Progenitor cell of endocrine pancreas (in vitro differentiated cells): ENCODE data around the gene GASK1A. TPM values are rescaled to one million over a fixed set of nuclear protein-coding genes. Genes with fewer than 3 reads are reported as not detected.

ENCODE experiments used
- DNase-seq: peaks from one replicate; pipeline ENCODE4 v3.0.0; 2021; ENCODE audit warnings: low spot score; ENCODE audit not compliant: unreplicated experiment
- H3K27ac Mint-ChIP-seq: 2 replicates; pipeline ENCODE4 v1.8.0; 2021; ENCODE audit warnings: mild to moderate bottlenecking, moderate library complexity, mixed read lengths
- H3K27me3 Mint-ChIP-seq: 2 replicates; pipeline ENCODE4 v1.8.0; 2021; ENCODE audit warnings: mixed read lengths
- H3K36me3 Mint-ChIP-seq: 2 replicates; pipeline ENCODE4 v1.8.0; 2022; ENCODE audit warnings: mixed read lengths; ENCODE audit not compliant: insufficient read depth
- H3K4me1 Mint-ChIP-seq: 2 replicates; pipeline ENCODE4 v1.8.0; 2021; ENCODE audit warnings: low read depth, mixed read lengths
- H3K4me3 Mint-ChIP-seq: 2 replicates; pipeline ENCODE4 v1.8.0; 2021; ENCODE audit warnings: low read depth, mild to moderate bottlenecking, moderate library complexity, mixed read lengths
- H3K9me3 Mint-ChIP-seq: 2 replicates; pipeline ENCODE4 v1.8.0; 2021; ENCODE audit warnings: low read depth, mixed read lengths
- CTCF ChIP-seq: fragments of 200-600 bp; sonication (generic); IDR thresholded peaks from one replicate; pipeline ENCODE4 v1.5.0; 2021; ENCODE audit warnings: antibody characterized with exemption, mild to moderate bottlenecking; ENCODE audit not compliant: unreplicated experiment
- total RNA-seq: library from RNA; stranded (reverse); gene quantifications from 2 replicates; pipeline ENCODE4 v1.2.1, GENCODE V29; 2021

GASK1A gene
- total RNA-seq, 1 donor from 2014 or later: 2.3 TPM

- TF ChIP-seq CTCF: no peak
- no peak for DNase-seq
- H3K4me3 Mint-ChIP-seq: no peak overlapping the region
- no peak overlapping the region for H3K27ac Mint-ChIP-seq
- H3K27me3 Mint-ChIP-seq: no peaks in the 10 kb centered on the region
- no peaks in the 10 kb centered on the region for H3K9me3 Mint-ChIP-seq
- H3K4me1 Mint-ChIP-seq: no peaks in the 10 kb centered on the region
- no peaks in the 10 kb centered on the region for H3K36me3 Mint-ChIP-seq
These were observed 56.8 kb downstream of the GASK1A start for GRCh38 chr3:43035801-43036365.

GRCh38 chr3:43036621-43037423 is 57.7 kb downstream of the GASK1A start:
- Mint-ChIP-seq H3K9me3 (peaks cover 3% of the 10 kb centered on the region), H3K4me3 (no peak overlapping the region), H3K27ac (no peak overlapping the region), H3K27me3 (no peaks in the 10 kb centered on the region), H3K4me1 (no peaks in the 10 kb centered on the region), H3K36me3 (no peaks in the 10 kb centered on the region)
- TF ChIP-seq CTCF: no peak
- no peak for DNase-seq

GRCh38 chr3:43038010-43038409 is 58.9 kb downstream of the GASK1A start:
- DNase-seq: no peak
- no peak for TF ChIP-seq CTCF
- Mint-ChIP-seq H3K36me3 (no peaks in the 10 kb centered on the region), H3K4me3 (no peak overlapping the region), H3K4me1 (no peaks in the 10 kb centered on the region), H3K27ac (no peak overlapping the region), H3K27me3 (no peaks in the 10 kb centered on the region), H3K9me3 (peaks cover 3% of the 10 kb centered on the region)

- TF ChIP-seq CTCF: no peak
- Mint-ChIP-seq H3K4me3 (no peak overlapping the region), H3K27ac (no peak overlapping the region), H3K9me3 (peaks cover 18% of the 10 kb centered on the region), H3K4me1 (no peaks in the 10 kb centered on the region), H3K36me3 (peaks cover 6% of the 10 kb centered on the region), H3K27me3 (no peaks in the 10 kb centered on the region)
- no peak for DNase-seq
These were observed 62.4 kb downstream of the GASK1A start for GRCh38 chr3:43041517-43041916.

GRCh38 chr3:43043071-43043766 is 64.1 kb downstream of the GASK1A start:
- no peak for DNase-seq
- no peaks in the 10 kb centered on the region for H3K4me1 Mint-ChIP-seq
- no peaks in the 10 kb centered on the region for H3K27me3 Mint-ChIP-seq
- H3K27ac Mint-ChIP-seq: no peak overlapping the region
- H3K4me3 Mint-ChIP-seq: no peak overlapping the region
- TF ChIP-seq CTCF: no peak
- peaks cover 6% of the 10 kb centered on the region for H3K36me3 Mint-ChIP-seq
- H3K9me3 Mint-ChIP-seq: peaks cover 27% of the 10 kb centered on the region
